Prostate gland (tissue), 2 donors: ENCODE measurements around the gene CAVIN4. TPM values are rescaled to one million over a fixed set of nuclear protein-coding genes. Genes with fewer than 3 reads are reported as not detected.

Experiments used
- DNase-seq: peaks from one replicate; pipeline ENCODE4 v3.0.0-alpha.2; 2019; ENCODE audit warnings: low spot score
- H3K27ac ChIP-seq, 2 donors: fragments of 200-600 bp; sonication (generic); 2 replicates each; pipeline ENCODE4 v1.5.1; 2017 to 2019
- H3K27me3 ChIP-seq: fragments of 200-600 bp; sonication (generic); replicated peaks from 2 replicates; pipeline ENCODE4 v1.5.1; 2019; ENCODE audit not compliant: insufficient read depth
- H3K36me3 ChIP-seq, 2 donors: fragments of 200-600 bp; sonication (generic); 1 replicate in 1 of 2; 2 replicates in 1 of 2; pipeline versions ENCODE4 v1.5.1 to v1.8.1; 2017 to 2019
- H3K4me1 ChIP-seq: fragments of 200-600 bp; sonication (generic); replicated peaks from 2 replicates; pipeline ENCODE4 v1.5.1; 2019
- H3K4me3 ChIP-seq, 2 donors: fragments of 200-600 bp; sonication (generic); 2 replicates each; pipeline ENCODE4 v1.5.1; 2017 to 2019
- H3K9me3 ChIP-seq: fragments of 200-600 bp; sonication (generic); 2 replicates; pipeline ENCODE4 v1.5.1; 2017
- CTCF ChIP-seq, 4 experiments: fragments of 200-600 bp in 2 of 4; fragments of 450-650 bp in 2 of 4; sonication (generic) in 2 of 4; IDR thresholded peaks; 1 replicate in 3 of 4; 2 replicates in 1 of 4; pipeline ENCODE4 v1.5.1; 2016 to 2019; ENCODE audit warnings: antibody characterized with exemption in 4 of 4, mild to moderate bottlenecking in 2 of 4, moderate library complexity in 2 of 4
- POLR2A ChIP-seq: fragments of 450-650 bp; IDR thresholded peaks from one replicate; pipeline ENCODE4 v1.6.1; 2016; ENCODE audit warnings: antibody characterized with exemption, mild to moderate bottlenecking
- POLR2AphosphoS5 ChIP-seq: sonication (generic); formaldehyde crosslinking; IDR thresholded peaks from one replicate; pipeline ENCODE4 v1.6.1; 2017; ENCODE audit warnings: antibody characterized with exemption
- whole genome bisulfite sequencing: methylation state at CpG from one replicate; pipeline ENCODE4 v1.1.5; 2018; 5-methylcytosine and 5-hydroxymethylcytosine counted together
- intact Hi-C: fragments of 100-400 bp; cut with DNase I; formaldehyde crosslinking; loops from one replicate; pipeline ENCODE4 v1.14.2; 2022
- total RNA-seq, 2 donors: library from RNA; depleted of rRNA; stranded (reverse); fragments of >200 nt; gene quantifications; one replicate each; pipeline ENCODE4 v1.1.0, GENCODE V29; 2016

Gene CAVIN4
- total RNA-seq, 2 donors from 2014 or later, result 0.50 to 1.2 TPM

GRCh38 chr9:100586093-100586492 lies 8.2 kb downstream of the CAVIN4 start:
- no peak for TF ChIP-seq CTCF (IDR thresholded peaks at IDR 0.05)
- TF ChIP-seq POLR2AphosphoS5, result no peak
- TF ChIP-seq POLR2A, result no peak
- 69% methylated on average over 7 of the region's 7 CpGs for WGBS
- intact Hi-C loops, result no loop called here
- Histone ChIP-seq H3K4me3 (no peak overlapping the region), H3K36me3 (no peaks in the 10 kb centered on the region), H3K27ac (no peak overlapping the region), H3K4me1 (no peaks in the 10 kb centered on the region), H3K27me3 (no peaks in the 10 kb centered on the region), H3K9me3 (no peaks in the 10 kb centered on the region)
- no peak for DNase-seq

- Histone ChIP-seq H3K27ac (no peak overlapping the region), H3K27me3 (no peaks in the 10 kb centered on the region), H3K9me3 (no peaks in the 10 kb centered on the region), H3K36me3 (no peaks in the 10 kb centered on the region), H3K4me3 (no peak overlapping the region), H3K4me1 (no peaks in the 10 kb centered on the region)
- TF ChIP-seq POLR2A (no peak), POLR2AphosphoS5 (no peak), CTCF (IDR thresholded peaks at IDR 0.05) (no peak)
- 64% methylated on average over 9 of the region's 9 CpGs for WGBS
- intact Hi-C loops, result no loop called here
- DNase-seq, result no peak
Measured at GRCh38 chr9:100587375-100587774, 9.5 kb downstream of the CAVIN4 start.

DNA sequence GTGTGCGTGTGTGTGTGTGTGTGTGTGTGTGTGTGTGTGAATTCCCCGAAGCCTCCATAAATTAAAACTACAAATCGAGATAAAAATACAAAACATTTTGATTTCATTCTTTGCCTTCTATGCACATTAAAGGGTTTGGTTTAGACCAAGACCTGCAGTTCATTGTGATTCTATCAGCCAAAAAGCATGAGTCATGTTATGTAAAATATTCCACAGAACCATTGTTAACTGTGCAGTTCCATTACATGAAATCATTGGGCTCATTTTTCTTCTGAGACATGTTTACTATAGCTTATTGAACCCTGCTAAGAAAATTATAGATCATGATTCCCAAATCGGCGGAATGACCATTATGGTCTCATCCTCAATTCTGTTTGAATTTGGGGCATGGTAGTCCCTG lies 11.7 kb downstream of the CAVIN4 start:
- DNase-seq, result no peak
- no peak for TF ChIP-seq CTCF (IDR thresholded peaks at IDR 0.05)
- no peak for TF ChIP-seq POLR2A
- TF ChIP-seq POLR2AphosphoS5, result no peak
- H3K27me3 ChIP-seq, result no peaks in the 10 kb centered on the region
- no peaks in the 10 kb centered on the region for H3K4me1 ChIP-seq
- no peaks in the 10 kb centered on the region for H3K36me3 ChIP-seq
- no peak overlapping the region for H3K4me3 ChIP-seq
- intact Hi-C loops, result no loop called here
- WGBS, result 75% methylated on average over 5 of the region's 5 CpGs
- H3K27ac ChIP-seq, result no peak overlapping the region
- no peaks in the 10 kb centered on the region for H3K9me3 ChIP-seq

DNA sequence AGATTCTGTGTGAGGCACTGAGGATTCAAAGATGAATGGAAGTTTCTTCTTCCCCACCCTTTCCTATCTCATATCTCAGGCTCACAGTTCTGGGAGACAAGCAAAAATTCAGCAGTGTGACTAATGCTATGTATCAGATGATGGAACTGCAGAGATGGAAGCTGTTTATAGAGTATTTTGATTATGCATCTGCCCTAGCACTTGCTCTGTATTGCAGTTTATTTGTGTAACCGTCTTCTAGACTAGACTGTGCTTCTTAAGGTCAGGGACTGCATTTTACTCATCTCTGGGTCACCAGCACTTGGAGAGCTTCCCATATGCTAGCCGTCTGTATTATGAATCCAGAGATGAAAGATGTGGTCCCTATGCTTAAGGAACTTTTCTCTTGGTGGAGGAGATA lies 12.6 kb downstream of the CAVIN4 start:
- DNase-seq, result no peak
- Histone ChIP-seq H3K27ac (no peak overlapping the region), H3K36me3 (no peaks in the 10 kb centered on the region), H3K27me3 (no peaks in the 10 kb centered on the region), H3K4me3 (no peak overlapping the region), H3K4me1 (no peaks in the 10 kb centered on the region), H3K9me3 (no peaks in the 10 kb centered on the region)
- 57% methylated on average over 2 of the region's 2 CpGs for WGBS
- intact Hi-C loops, result loop anchor here (10.0 kb wide), 4 partner anchors 116 to 1406 kb away; partner anchors contain the start of genes MSANTD3 and TMEFF1
- TF ChIP-seq POLR2AphosphoS5, result no peak
- no peak for TF ChIP-seq POLR2A
- TF ChIP-seq CTCF (IDR thresholded peaks at IDR 0.05), result no peak

GRCh38 chr9:100591139-100591538 lies 13.3 kb downstream of the CAVIN4 start:
- no peak for DNase-seq
- H3K4me1 ChIP-seq, result no peaks in the 10 kb centered on the region
- no peak overlapping the region for H3K4me3 ChIP-seq
- no peaks in the 10 kb centered on the region for H3K27me3 ChIP-seq
- 94% methylated on average over 6 of the region's 6 CpGs for WGBS
- TF ChIP-seq POLR2AphosphoS5 (no peak), POLR2A (no peak), CTCF (IDR thresholded peaks at IDR 0.05) (no peak)
- intact Hi-C loops, result loop anchor here (10.0 kb wide), 4 partner anchors 116 to 1406 kb away; partner anchors contain the start of genes MSANTD3 and TMEFF1
- no peaks in the 10 kb centered on the region for H3K36me3 ChIP-seq
- H3K9me3 ChIP-seq, result no peaks in the 10 kb centered on the region
- H3K27ac ChIP-seq, result no peak overlapping the region
